GM18526 (cell line): ENCODE measurements around the gene HAUS7.

Experiments used
- POLR2A ChIP-seq: IDR thresholded peaks from 3 replicates; pipeline ENCODE4 v1.6.1; 2011; ENCODE audit not compliant: insufficient read length; ENCODE audit errors: extremely low read depth

The HAUS7 gene

DNA sequence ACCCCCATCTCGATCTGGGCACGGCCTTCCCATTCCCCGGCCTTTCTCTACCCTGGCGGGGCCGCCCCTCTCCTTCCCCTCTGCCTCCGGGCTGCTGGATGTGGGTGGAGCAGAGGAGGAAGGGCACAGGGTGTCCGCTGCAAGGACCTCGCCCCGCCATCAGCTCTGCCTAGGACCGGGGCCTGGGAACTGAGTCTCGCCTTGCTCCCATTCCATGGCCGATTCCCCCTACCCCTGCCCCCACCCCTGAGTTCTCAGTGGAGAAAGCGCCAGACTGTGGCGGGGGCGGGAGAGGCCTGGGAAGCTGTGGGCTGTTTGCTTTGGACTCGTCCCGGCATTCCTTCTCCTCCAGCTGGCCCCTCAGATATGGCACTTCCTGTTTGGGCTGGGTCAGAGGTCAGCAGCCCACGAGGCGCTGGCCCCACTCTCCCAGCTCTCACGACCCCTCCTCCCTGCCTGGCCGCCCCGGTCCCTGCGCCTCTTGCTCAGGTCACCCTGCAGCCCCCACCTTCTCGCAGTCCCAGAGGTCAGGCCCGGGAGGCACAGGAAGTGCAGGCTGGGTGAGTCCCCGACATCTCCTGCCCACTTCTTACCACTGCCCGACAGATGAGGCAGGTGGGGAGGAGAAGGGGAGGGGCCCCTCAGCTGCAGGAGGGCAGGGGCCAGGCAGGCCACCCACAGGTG, 18.0 kb upstream of the HAUS7 start:
- TF ChIP-seq POLR2A: no peak

DNA sequence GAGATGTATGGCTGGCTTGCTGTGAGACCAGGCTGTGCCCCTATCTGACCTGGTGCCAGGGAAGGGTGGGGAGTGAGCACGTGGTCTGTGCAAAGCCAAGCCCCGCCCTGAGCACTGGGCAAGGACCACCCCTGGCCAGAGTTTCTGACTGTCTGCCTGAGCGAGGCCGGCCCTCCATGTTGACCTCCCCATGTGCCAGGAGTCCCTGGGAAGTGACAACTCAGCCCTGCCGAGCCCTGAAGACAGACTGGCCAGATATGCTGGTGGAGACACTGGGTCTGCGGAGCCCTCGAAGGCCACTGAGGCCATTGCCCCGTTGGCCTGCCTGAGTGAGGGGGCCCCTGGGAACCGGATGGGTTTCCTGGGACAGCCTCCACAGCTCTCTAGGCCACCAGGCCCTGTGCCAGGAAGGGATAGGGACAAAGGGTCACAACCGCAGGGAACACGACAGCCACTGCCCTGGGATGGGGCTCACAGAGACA, 17.3 kb upstream of the HAUS7 start:
- TF ChIP-seq POLR2A: no peak

DNA sequence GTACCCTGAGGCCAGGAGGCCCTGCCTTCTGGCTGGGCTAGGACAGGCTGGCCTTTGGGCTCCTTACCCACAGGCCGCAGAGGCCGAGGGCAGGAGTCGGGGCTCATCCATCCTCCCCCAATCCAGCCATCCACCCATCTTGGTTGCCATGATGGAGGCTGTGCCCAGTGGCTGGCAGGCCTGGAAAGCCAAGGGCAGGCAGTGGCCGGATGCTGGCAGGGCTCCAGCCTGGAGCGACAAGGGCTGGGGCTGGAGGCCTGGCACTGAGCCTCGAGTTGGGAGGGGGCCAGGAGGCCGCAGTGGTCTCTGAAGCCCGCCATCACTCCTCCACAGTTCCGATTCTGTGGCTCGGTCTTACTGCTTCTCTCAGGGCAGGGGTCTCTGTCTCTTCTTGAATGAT, 15.8 kb upstream of the HAUS7 start:
- TF ChIP-seq POLR2A: no peak

DNA sequence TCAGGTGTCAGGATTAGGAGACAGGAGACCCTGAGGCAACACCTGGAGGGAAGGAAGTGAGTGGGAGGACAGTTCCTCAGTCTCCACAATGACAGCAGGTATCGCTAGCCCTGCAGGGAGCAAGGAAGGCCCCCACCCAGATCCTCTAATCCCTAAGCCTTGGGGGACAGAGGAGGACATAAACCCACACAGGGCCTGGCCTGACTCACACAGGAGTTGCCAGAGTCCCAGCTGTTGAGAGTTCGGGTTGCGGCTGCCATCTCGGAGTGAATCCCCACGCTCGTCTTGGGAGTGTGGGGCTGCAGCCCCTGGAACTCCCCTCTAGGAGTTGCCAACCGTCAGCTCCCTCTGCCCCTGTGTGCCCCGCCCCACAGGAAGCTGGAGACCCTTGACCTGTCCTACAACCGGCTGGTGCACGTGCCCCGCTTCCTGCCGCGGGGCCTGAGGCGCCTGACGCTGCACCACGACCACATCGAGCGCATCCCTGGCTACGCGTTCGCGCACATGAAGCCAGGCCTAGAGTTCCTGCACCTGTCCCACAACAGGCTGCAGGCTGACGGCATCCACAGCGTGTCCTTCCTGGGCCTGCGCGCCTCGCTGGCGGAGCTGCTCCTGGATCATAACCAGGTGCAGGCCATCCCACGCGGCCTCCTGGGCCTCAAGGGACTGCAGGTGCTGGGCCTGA, 15.2 kb upstream of the HAUS7 start:
- no peak for TF ChIP-seq POLR2A

DNA sequence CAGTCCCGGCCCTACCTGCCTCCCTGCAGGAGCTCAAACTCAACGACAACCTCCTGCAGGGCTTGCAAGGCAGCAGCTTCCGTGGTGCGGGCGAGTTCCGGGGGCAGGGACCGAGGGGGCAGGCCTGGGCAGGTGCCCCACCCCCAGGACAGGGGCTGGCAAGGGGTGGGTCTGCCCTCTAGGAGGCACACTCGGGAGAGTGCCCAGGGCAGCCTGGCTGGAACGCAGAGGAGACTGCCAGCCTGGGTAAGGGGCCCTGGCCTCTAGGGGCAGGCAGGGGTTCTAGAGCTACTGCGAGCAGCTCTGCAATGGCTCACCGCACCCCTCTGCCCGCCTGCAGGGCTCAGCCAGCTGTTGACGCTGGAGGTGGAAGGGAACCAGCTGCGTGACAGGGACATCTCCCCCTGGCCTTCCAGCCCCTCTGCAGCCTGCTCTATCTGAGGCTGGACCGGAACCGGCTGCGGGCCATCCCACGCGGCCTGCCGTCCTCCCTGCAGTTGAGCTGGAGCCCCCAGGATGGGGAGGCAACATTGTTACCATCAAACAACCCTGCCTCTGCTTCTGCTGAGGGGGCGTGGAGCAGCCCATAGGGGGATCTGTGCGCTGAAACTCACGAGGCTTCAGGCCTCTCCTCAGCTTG, 12.1 kb upstream of the HAUS7 start:
- no peak for TF ChIP-seq POLR2A

DNA sequence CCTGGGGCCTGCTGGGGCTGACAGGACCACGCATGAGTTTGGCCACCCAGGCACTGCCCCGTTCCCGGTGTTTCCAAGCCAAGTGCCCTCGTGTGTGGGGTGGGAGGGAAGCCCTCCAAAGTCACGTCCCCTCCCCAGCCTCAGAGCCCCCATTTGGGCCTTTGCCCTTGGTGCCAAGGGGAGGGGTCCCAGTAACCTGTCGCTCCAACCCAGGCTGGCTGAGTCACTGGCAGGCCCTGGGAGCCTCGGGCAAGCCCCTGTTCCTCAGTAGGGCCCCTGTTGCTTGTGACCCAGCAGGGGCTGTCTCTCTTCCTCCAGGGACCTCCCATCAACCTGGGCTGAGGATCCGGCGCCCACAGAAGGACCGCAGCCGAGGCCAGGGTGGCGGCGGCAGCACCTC, 10.7 kb upstream of the HAUS7 start:
- no peak for TF ChIP-seq POLR2A

DNA sequence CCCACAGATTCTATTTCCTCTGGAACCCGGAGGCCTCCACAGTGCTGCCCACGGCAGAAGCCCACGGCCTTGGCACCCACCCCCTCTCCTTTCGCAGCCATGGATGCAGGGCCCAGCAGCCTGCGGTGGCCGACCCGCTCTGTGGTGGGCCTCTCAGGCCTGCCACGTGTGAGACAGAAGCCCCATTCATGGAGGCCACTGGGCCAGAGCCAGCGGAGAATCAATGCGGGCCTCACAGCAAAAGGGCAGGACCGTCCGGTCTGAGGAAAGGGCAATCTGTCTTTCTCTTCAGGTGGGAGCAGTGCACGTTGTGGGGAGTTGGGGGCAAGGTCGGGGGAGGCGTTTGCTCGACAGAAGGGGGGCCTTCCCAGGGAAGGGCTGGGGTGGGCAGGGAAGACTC, 8.4 kb upstream of the HAUS7 start:
- TF ChIP-seq POLR2A: no peak

DNA sequence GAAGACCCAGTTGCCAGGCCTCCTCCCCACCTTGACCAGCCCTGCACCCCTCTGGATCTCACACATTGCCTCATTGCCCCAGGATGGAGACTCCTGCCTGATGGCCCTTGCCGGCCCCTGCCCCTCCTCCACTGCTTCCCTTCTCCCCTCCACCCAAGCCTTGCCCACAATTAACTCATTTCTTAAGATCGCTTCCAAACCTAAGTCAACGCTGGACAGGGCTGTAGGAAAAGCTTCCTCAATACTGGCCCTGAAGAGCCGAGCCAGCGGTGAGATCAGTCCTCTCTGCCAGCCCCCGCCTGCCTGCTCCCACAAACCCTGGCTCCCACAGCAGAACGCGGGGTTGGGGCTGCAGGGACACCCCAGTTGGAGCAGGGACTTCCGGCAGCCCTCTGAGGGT, 7.5 kb upstream of the HAUS7 start:
- TF ChIP-seq POLR2A: no peak

DNA sequence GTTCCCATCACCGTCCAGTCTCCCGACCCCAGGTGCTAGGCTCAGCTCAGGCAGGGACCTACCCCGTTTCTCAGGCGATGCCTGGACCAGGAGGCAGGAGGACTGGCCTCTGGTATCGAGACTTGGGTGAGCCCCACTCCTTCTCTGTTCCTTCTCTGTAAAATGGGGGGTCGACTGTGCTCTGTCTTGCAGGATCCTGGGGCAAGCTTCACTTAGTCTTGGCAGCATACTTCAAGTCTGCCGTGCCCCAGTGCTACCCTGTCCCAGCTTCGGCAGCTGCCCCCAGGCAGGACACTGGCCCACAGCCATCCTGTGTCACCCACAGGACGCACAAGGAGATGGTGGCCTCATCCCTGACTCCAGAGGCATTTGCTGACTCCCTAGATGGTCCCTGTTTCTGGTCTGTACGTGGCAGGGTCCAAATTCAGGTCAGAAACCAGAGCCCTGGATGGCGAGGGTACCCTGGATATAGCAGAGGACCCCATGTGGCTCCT, 7.0 kb upstream of the HAUS7 start:
- no peak for TF ChIP-seq POLR2A

DNA sequence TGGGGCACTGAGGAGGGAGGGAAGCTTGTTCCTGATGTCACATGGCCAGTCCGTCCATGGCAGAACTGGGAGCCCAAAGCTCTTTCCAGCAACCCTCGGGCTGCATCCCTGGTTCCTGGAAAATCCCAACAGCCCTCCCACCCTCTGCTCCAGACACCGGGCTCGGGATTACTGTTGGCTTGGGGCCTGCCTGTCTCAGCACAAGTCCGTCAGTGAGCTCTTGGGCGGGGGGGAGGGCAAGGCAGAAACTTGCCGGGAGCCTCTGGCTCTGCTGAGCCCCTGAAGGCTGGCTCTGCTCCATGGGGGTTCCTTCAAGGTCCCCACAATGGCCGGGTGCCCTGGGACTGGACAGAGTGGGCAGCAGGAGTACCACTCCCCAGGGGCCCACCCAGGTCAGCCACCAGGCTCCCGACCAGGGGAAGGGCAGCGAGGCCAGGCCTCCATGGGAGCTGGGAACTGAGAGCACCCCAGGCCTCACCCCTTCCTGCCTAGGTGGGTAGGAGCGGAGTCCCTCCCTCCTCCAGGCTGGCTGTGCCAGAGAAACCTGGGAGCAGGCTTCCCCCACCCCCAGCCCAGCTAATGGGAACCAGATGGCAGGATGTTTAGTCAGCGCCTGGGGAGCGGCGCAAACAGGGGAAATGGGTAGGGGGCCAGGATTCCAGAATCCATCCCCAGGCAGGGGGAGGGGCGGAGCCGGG, 6.4 kb upstream of the HAUS7 start:
- TF ChIP-seq POLR2A: no peak

DNA sequence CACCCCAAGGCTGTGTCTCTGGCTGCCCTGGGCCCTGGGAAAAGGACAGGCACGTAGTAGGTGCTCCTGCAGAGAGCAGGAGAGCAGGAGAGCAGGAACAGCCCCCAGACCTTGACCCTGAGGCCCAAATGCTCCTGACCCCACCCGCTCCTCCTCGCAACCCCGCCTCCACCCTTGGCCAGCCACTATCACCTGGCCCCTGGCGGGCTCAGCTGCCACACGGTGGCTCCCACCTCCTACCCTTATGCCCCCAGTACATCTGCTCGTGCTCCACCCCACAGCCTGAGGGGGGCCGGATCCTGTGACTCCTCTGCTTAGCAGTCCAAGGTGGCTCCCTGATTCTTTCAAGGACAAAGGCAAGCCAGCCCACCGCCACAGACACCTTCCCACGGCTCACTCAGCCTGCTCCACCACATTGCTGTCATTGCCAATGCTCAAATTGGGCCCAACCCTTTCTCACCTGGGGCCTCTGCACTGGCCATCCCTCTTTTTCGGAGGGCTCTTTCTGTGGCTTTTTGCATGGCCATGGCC, 5.4 kb upstream of the HAUS7 start:
- TF ChIP-seq POLR2A: no peak

DNA sequence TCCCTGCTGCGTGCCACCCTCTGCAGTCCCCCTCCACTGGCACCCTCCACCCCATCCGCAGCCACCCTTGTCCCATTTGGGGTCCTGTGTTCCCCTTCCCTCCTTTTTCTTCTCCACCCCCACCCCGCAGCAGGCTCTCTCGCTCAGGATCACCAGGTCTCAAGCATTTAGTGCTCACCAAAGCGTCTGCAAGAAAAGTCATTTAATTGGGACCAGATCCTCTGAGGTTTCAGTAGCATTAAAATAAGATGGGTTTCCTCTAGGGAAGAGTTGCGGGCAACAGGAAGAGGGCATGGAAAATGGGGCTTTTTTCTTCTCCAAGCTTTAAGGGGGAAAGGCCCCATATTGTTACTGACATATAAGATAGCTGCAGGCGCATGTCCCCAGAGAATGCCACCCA, 4.9 kb upstream of the HAUS7 start:
- TF ChIP-seq POLR2A: no peak

DNA sequence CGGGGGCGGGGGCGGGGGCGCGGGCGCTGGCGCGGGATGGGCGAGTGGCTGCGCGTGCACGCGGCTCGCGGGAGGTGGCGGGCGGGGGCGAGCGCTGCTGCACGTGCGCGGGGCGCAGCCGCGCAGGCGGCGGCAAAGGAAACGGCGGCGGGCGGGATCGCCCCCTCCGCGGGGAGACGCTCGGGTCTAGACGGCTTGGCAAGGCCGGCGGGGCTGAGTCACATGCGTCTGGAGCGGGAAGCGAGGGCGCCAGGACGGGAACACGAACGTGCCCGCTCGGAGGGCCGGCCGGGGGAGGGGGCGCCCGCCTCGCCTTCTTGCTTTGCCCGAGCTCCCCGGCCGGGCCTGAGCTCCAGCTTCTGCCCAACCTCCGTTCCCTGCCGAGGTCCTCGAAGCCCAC, 4.3 kb upstream of the HAUS7 start:
- no peak for TF ChIP-seq POLR2A

DNA sequence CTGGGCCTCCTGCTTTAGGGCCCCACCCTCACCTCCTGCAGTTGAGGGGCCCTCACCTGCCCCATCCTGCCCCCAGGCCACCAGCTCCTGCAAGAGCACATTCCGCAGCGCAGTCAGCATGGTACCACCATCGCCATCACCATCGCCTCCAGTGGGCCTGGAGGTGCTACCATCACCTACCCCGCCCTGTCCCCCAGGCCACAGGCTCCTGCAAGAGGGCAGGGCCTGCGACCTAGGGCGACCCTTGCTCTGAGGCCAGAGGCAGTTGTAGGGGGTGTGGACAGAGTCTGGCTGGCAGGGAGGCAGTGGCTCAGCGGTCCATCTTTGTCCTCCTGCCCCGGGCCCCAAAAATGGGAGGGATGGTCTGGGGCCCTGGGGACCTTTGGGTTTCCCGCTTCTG, 3.9 kb upstream of the HAUS7 start:
- no peak for TF ChIP-seq POLR2A

DNA sequence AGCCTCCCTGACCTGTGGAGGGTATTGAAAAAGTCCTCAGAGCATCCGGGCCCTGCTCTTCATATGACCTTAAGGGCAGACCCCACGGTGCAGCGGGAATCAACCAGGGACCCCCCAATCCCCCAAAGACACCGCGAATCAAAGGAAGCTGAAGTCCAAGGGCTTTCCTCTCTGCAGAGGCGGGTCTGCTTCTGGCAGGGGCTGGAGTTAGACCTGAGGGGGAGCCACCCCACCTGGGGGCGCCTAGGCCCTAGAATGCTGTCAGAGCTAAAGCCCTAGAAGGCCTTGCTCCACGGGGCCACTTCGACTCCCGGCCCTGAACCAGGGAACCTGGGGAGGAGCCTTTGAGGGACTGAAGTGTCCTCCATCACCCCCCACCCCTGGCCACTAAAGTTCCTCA, 2.8 kb upstream of the HAUS7 start:
- no peak for TF ChIP-seq POLR2A
